NCI-H526 treated with DMSO at 0.1 percent for 48 hours (cell line): Measurements from ENCODE around the gene B4GALT2.

Experiments used
- DNase-seq: peaks from one replicate; lab custom pipeline; 2025; lab: John Stamatoyannopoulos, UW

The B4GALT2 gene

DNA sequence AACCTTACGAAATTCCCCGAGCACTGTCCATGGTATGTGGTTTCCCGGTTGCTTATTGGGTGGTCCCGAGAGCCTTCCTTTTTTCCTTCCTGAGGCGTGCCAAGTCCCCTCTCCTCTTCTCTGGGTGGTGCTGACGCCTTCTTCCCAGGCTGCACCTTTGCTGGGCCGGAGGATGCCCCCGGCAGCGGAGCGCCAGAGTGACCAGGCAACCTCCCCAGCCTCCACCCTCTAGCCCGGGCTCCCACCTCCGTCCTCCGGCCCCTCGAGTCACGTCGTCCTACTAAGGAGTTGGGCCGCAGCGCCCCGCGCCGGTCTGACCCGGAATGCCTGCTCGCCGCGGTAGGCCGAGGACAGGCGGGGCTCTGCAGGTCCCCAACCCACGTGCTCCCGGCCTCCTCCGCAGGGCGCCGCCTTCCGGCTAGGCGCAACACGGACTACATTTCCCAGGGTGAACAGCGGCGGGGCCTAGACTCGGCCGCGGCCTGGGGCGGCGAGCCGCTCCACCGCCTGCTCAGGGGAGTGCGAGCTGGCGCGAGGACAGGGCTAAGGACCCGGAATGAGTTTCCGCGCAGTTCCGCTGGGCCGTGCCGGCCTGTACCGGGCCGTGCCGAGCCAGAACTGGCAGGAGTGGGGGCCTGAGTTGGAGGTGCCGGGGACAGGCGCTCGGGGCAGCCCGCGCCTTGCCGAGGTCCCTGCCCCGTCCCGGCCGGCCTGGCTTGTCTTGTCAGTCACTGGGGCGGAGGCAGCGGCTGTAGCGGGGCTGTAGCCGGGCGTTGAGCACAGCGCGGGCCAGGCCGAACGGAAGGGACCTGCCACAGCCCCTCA lies 32.6 kb upstream of the B4GALT2 start, which contains the start of gene IPO13:
Gene IPO13 (plus strand): TSS at position 715 of the 825 bp plus-strand sequence. CDS start 651 bp downstream, outside the sequence.
- peak; percentile 97 for DNase-seq

DNA sequence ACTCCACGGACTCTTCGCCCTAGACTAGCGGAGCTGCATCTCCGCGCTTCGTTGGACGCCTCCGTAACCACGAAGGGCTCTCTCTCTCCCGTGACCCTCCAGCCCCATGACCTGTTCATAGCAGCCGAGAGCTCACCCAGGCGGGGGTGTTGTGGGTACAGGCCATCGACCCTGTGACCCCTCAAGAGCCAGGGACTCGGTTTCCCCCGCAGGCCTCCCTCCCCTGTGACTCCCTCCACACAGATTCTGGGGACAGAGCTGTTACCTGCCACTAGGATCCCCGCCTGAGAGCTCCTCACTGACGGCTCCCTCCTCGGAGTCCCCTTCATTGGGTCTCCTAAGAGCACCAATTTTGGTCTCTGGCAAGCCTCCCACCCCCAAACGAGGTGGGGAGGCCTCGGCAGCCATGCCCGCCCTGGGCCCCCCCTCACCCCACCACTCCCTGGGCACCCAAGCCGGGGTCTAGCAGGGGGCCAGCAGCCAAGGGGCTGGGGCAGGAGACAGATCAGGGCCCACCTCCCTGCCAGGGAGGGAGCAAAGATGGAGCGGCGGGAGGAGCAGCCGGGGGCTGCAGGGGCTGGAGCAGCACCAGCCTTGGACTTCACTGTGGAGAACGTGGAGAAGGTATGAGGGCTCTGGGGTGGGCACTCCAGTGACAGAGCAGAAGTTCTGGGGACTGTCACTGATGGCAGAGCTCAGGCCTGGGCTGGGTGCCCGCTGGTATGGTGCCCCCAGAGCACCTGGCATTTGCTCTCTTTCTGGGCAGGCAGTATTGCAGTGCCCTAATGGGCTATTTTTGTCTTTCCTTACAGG lies 31.7 kb upstream of the B4GALT2 start:
- no peak for DNase-seq

DNA sequence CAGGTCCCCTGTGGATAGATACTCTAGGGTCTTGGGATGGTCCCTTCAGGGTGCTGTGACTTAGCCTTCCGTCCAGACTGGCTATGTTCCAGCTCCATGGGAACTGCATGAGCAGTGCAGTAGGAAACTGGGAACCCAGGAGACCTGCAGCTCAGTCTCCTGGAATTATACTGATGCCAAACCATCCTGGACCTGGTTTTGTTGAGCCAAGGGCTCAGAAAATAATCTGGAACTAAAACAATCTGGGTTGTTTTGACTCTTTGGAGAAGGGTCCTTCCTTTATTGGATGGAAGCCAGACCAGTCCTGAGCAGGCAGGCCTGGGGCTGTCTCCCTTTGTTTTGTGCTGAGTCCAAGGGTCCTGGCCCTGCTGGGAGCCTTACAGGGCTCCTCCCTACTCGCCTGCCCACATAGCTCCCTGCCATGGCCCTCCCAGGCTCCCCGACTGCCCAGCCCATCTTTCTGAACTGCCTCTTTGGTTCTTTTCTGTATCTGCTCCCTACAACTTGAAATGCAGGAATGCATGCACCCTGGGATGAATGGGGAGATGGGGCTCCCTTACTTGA lies 31.1 kb upstream of the B4GALT2 start:
- DNase-seq: no peak

DNA sequence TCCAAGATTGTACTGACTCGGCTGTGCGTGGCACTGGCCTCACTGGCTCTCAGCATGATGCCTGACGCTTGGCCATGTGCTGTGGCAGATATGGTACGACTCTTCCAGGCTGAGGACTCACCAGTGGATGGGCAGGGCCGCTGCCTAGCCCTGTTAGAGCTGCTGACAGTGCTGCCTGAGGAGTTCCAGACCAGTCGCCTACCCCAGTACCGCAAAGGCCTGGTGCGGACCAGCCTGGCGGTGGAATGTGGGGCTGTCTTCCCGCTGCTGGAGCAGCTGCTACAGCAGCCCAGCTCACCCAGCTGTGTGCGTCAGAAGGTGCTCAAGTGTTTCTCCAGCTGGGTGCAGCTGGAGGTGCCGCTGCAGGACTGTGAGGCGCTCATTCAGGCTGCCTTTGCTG lies 29.3 kb upstream of the B4GALT2 start:
- DNase-seq: no peak

DNA sequence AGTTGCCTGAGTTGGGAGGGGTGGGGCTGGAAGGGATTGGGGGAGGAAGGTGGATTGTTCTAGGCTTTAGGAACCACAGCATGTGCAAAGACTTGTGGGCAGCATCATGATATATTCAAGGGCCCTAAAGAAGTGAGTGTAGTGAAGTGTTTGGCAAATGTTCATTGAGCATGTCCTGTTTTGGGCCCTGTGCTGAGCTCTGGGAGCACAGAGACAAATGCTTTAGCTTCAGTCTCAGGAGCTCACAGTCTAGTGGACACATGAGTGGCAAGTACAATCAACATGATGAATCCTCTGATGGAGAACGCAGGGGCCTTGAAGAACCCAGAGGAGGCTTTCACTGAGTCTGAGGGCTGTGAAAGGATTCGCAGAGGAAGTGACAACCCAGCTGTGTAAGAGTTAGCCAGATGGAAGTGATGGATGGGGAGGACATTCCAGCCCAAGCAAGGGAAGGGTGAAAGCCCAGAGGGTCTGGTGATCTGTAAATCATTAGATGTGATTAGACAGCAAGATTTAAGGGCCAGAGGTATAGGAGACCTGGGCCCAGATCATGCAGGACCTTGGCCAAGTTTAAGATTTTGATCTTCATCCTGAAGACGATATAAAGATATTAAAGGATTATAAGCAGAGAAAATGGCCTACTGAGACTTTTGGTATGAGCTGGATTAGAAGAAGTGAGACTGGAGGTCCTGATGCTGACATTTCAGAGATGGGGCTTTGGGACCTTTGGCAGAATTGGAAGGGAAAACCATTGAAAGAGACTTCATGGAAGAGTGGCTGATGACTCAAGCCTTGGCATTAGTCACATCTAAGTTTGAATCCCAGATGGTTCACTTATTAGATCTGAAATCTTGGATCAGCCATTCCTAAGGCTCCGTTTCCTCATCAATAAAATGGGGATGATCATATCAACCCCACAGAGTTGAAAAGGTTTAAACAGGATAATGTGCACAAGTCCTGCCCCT lies 27.7 kb upstream of the B4GALT2 start:
- no peak for DNase-seq

DNA sequence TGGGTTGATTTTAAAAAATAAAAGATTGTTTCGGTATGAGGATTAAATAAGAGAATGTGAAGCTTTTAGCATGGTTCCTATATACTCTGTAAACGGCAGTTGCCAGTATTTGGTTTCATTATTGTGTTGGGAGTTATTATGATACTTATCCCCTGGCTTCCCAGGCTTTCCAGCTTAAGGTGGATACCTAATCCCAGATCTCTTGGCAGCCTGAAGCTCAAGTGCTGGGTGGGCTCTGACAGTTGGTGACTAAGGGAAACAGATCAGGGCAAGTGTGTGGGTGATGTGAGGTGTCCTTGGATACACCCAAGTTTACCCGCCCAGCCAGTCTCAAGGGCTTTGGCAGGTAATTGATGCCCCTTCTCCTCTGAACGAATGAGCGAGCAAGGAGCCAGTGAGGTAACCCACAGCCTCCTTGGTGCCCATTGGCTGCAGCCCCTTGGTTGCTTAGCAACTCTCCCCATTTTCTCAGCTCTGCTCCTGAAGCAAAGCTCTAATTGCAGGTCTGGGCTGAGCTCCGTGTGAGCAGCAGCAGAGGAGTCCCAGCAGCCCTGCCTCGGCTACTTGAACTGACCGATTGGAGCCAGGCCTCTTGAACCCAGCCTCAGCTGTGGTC lies 26.2 kb upstream of the B4GALT2 start:
- no peak for DNase-seq

DNA sequence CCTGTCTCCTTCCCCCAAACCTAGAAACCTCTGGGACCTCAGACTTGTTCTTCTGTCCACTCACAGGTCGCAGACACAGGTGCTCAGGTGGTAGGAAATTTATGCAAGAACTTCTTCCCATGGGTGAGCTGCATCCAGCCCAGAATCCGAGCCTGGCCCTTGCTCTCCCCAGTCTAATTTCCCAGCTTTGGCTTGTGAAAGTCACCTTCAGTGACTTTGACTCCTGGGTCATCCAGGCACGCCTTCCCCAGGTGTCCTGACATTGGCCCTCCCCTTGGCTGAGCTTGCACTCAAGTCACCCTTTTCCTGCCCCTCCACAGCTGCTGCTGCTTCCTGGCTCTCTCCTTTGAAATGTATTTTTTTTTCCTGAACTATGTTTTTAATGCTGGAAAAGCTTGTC lies 25.6 kb upstream of the B4GALT2 start:
- DNase-seq: no peak

DNA sequence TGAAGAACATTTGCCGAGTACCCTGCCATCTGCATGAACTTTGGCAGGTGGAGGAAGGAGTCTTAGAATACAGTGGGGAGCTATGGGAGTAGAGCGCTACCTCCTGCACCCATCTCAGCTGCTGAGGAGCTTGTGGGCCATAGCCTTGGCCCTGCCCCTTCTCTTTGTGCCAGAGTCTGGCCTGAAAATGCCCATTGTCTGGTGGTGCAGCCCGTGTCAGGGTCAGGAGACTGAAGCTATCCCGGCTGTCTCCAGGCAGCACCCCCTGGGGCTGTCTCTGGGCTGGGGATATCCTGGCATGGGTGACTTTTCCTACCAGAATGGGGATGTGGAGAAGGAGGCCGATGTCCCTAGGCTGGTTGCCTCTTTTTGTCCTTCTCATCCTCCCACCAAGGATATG lies 25.0 kb upstream of the B4GALT2 start:
- DNase-seq: no peak

DNA sequence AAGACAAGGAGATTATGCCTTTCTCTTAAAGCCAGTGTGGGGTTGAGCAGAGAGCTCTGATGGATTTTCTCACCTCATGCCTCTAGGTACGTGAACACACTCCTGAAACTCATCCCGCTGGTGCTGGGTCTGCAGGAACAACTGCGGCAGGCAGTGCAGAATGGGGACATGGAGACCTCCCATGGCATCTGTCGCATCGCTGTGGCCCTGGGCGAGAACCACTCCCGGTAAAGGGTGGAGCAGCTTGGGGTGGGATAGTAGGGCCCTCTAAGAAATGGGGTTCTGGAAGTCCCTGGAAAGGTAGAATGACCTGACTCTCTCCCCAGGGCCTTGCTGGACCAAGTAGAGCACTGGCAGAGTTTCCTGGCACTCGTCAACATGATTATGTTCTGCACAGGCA lies 22.8 kb upstream of the B4GALT2 start:
- DNase-seq: no peak

DNA sequence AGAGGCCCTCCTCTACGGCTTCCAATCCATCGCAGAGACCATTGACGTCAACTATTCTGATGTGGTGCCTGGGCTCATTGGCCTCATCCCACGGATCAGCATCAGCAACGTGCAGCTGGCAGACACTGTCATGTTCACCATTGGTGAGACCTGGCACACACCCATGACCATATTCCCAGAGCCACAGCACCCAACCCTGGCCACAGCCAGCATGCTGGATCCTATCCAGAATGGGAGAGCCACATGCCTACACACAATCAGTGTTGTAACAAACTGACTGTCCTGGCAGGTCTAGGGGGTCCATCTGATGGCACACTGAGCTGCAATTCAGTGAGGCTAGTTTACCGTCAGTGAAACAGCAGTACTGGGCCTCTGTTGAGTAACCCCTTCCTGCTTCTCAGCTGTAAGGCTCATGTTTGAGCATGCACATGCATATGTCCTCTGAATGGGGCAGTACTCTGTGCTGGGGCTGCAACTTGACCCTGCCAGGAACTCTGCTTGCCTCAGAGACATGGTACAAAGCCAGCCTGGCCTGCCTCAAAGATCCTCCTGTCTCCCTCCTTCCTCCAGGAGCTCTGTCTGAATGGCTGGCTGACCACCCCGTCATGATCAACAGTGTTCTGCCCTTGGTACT lies 21.5 kb upstream of the B4GALT2 start:
- DNase-seq: no peak

DNA sequence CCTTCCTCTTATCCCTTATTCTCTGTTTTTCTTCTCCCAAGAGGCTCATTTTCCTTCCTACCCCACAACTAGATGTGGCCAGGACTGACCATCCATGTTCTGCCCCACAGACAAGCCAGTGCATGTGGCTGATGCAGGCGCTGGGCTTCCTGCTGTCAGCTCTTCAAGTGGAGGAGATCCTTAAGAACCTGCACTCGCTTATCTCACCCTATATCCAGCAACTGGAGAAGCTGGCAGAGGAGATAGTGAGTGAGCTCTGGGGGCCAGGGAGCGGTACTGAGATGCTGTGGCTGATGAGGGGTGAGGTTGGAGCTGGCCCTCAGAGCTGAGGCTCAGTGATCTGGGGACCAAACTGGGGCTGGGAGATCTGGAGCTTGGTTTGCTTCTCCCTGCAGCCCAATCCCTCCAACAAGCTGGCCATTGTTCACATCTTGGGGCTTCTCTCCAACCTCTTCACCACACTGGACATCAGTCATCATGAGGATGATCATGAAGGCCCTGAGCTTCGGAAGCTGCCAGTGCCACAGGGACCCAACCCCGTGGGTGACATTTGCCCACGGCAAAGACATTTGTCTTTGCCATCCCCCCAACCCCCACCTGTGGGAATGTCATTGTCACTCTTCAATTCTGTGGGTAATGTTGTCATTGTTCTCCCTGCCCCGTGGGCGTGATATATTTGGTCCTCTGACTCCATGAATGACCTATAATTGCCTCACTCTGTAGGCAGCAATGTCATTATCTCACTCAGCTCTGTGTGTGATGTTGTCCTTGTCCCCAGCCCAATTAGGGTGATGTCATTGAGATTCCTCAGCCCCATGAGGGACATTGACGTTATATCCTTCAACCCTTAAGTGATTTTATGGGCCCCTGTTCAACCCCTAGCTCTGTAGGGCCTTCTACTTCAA lies 20.4 kb upstream of the B4GALT2 start:
- DNase-seq: no peak

DNA sequence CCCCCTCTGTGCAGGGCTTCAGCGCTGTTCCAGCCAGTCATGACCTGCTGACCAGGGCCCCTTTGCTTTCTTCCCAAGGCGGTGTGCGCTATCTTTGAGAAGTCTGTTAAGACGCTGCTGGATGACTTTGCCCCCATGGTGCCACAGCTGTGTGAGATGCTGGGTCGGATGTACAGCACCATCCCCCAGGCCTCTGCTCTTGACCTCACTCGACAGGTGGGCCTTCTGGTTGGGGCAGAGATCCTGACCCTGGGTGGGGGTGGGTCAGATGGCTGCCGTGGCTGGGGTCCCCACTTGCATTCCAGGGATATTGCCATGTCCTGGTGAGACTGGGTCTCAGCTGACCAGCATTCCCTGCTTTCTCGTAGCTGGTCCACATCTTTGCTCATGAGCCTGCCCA lies 18.2 kb upstream of the B4GALT2 start:
- DNase-seq: no peak

DNA sequence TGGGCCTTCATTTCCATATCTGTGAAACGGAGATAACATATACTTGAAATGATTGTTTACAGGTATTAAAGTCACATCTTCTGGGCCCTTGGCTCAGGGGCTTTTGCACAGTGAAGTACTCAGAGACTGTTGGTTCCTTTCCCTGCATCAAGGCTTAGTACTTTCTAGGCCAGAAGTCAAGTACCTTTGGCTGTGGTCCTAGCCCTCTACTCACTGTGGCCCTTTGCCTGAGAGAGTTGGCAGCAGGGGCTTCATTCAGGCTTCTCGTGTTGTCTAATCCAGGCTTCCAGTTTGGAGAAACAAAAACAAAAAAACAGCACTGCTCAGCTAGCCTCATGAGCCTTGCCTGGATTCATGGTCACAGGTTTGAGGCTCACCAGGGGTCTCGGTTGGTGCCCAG lies 17.3 kb upstream of the B4GALT2 start:
- no peak for DNase-seq

DNA sequence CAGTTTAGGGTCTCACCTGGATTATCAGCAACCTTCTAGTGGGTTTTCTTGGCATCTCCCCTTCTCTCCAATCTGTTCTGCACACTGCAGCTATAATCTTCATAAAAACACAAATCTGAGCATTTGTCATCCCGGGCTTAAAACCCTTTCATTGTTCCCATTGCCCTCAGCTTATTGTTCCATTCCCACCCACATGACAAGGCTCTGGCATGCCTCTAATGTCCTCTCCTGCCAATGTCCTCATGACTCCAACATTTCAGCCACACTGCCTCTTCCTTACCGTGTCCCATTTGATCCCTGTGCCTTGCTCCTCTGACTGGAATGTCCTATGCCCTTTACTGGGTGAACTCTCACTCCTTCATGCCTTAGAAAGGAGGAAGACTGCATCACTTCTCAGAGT lies 16.7 kb upstream of the B4GALT2 start:
- DNase-seq: no peak

DNA sequence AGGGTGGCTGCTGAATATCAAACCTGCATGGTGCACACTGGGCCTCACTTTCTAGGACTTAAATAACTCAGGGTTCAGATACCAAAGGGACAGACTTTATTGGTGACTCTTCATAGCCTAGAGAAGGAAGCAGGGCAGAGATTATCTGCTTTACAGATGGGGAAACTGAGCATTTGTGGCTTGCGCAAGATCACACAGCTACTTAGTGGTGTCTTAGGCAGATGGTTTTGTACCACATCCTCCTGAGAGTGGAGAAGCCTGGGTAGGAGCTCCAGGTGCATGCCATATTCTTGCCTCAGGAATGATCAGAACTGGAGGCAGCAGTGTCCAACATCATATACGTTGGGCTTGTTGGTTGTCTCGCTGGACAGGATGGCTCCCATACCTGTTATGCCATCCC lies 16.0 kb upstream of the B4GALT2 start:
- DNase-seq: no peak

DNA sequence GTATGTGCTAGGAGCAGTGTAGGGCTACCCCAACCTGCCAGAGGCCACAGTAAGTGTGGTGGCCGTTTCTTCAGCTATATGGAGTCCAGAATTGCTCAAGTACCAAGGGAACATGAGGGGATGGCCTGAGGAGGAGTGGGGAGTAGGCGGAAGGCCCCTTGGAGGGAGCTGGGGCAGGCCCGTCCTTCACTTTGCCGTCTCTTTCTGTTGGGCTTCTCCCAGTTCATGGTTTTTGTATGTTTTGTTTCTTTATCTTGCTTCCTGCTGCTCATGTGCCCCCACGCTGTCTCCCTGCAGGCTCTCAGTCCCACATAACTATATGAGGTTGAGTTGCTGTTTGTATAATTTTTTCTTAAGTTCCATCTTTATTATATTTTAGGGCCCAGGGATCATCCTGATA lies 15.1 kb upstream of the B4GALT2 start:
- no peak for DNase-seq

DNA sequence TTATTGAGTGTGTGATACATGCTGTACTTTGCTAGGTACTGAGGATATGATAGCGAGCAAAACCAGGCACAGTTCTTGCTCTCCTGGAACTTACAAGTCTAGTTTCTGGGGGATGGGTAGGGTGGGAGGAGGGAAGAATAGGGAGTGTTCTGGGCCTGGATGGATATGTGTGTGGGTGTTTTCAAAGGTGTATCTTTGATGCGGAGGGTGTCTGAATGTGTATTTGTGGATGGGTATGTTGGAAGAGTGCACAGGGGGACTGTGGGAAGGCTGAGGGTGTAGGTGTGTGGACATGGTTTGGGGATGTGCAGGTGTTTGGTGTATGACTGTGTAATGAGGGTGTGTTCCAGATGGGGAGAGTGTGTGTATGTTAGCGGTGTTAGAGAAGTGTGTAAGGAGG lies 13.7 kb upstream of the B4GALT2 start:
- DNase-seq: no peak

DNA sequence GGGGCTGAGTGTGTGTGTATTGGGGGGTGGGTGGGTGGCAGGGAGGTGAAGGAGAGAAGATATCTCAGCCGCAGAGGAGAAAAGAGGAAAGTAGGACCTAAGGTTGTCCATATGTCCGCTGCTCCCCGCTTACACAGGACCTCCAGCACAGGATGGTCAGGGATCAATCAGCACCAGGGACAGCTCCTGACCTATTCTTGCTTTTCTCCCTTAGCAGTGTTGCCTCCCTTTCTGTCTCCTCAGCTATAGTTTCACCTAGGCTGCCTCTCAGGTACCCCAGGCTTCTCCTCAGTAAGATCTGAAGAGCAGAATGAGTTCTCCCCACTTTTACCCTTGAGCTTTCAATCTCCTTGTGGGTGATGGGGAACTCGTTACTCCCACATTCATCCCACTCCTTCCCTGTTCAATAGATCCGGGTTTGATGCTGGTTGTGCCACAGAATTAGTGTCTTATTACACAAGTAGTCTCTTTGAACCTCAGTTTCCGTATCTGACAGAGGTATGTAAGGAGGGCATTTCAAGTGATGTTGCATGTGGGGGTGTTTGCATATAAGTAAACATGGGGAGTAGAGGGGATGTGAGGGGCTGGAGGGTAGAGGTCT lies 10.6 kb upstream of the B4GALT2 start:
- no peak for DNase-seq

DNA sequence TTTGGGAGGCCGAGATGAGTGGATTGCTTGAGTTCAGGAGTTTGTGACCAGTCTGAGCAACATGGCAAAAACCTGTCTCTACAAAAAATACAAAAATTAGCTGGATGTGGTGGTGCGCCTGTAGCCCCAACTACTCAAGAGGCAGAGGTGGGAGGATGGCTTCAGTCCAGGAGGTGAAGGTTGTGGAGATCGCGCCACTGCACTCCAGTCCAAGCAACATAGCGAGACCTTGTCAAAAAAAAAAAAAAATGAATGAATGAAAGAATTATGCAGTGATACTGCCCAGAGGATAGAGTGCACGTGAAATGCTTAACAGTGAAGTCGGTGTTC lies 9.6 kb upstream of the B4GALT2 start:
- no peak for DNase-seq
